Measurements from ENCODE around the gene AHCYL1. TPM values are rescaled to one million over a fixed set of nuclear protein-coding genes. Genes with fewer than 3 reads are reported as not detected.

The AHCYL1 gene
- total RNA-seq, 3 donors from 2014 or later = 87.5 to 116 (median 87.8) TPM

GRCh38 chr1:110035236-110035752 lies 50.7 kb downstream of the AHCYL1 start:
- H3K4me1 ChIP-seq (ENCODE audit: low read depth) = peaks cover 7% of the 10 kb centered on the region
- peak overlapping the region; percentile 100 for H3K4me3 ChIP-seq
- DNase-seq = no peak
- intact Hi-C loops (cut with DNase I, micrococcal nuclease) = no loop called here
- TF ChIP-seq CTCF (IDR thresholded peaks at IDR 0.05) = no peak
- no peaks in the 10 kb centered on the region for H3K36me3 ChIP-seq (ENCODE audit: low read depth)
- H3K9me3 ChIP-seq = no peaks in the 10 kb centered on the region
- ATAC-seq = peak; percentile 48

DNA sequence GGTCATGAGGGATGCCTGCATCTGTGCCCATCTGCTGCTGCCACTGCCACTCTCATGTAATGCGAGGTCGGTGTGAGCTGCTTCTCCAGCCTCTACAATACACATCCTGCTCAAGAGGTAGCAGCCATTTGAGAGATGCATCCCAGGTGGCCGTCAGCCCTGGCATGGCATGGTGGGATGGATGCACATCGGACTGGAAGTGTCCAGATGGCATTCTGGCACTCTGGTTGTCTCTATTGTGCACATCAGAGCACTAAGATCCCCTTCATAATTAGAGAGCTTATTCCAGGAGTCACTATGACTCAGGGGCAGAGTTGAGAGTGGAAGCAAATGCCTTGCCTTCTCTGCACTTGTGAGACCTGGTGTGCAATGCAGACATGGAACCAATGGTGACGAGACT lies 53.7 kb downstream of the AHCYL1 start:
- H3K36me3 ChIP-seq (ENCODE audit: low read depth) = peaks cover 10% of the 10 kb centered on the region
- TF ChIP-seq CTCF (IDR thresholded peaks at IDR 0.05) = no peak
- H3K4me3 ChIP-seq = no peak overlapping the region
- no peaks in the 10 kb centered on the region for H3K9me3 ChIP-seq
- intact Hi-C loops (cut with DNase I, micrococcal nuclease) = no loop called here
- peaks cover 7% of the 10 kb centered on the region for H3K4me1 ChIP-seq (ENCODE audit: low read depth)
- ATAC-seq (no peak), DNase-seq (no peak)

DNA sequence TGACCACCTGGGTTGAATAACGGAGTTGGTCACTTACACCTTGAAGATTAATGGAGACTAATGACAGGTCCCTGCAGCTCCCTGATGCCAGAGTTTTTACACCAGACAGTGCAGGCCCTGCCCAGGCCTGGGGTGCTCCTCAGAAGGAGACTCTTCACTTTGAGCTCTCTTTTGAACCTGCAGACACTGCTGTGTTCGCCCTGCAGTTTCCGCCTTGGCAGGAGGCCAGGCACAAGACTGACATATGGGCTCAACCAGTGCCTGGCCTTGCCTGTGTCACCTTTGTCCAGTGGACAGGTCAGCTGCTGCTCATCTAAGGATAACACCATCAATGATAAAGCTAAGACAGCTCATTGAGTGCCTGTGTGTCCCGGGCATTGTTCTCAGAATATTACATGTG lies 55.1 kb downstream of the AHCYL1 start:
- peaks cover 7% of the 10 kb centered on the region for H3K4me1 ChIP-seq (ENCODE audit: low read depth)
- intact Hi-C loops (cut with DNase I, micrococcal nuclease) = no loop called here
- no peak for DNase-seq
- ATAC-seq = peak; percentile 25
- no peak overlapping the region for H3K4me3 ChIP-seq
- no peak for TF ChIP-seq CTCF (IDR thresholded peaks at IDR 0.05)
- no peaks in the 10 kb centered on the region for H3K9me3 ChIP-seq
- peaks cover 18% of the 10 kb centered on the region for H3K36me3 ChIP-seq (ENCODE audit: low read depth)

GRCh38 chr1:110040548-110040947 lies 56.0 kb downstream of the AHCYL1 start:
- Histone ChIP-seq H3K4me3 (no peak overlapping the region), H3K4me1 (ENCODE audit: low read depth) (peaks cover 5% of the 10 kb centered on the region), H3K36me3 (ENCODE audit: low read depth) (peaks cover 18% of the 10 kb centered on the region), H3K9me3 (no peaks in the 10 kb centered on the region)
- DNase-seq (no peak), ATAC-seq (no peak)
- intact Hi-C loops (cut with DNase I, micrococcal nuclease) = no loop called here
- no peak for TF ChIP-seq CTCF (IDR thresholded peaks at IDR 0.05)

- no peak for ATAC-seq
- no peak for DNase-seq
Measured at GRCh38 chr1:110043016-110043415, 58.5 kb downstream of the AHCYL1 start.

More at GRCh38 chr1:110043016-110043415, 58.5 kb downstream of the AHCYL1 start:
- no peaks in the 10 kb centered on the region for H3K9me3 ChIP-seq
- no peak overlapping the region for H3K4me3 ChIP-seq
- TF ChIP-seq CTCF (IDR thresholded peaks at IDR 0.05) = no peak
- H3K36me3 ChIP-seq (ENCODE audit: low read depth) = peaks cover 18% of the 10 kb centered on the region
- no peaks in the 10 kb centered on the region for H3K4me1 ChIP-seq (ENCODE audit: low read depth)
- intact Hi-C loops (cut with DNase I, micrococcal nuclease) = no loop called here

All from mucosa of descending colon (tissue), 3 donors.